Activated CD4-positive, alpha-beta T cell treated with anti-CD3 and anti-CD28 coated beads for 4 hours (primary cell): ENCODE data around the gene LIG1.

Experiments used
- DNase-seq, 2 donors: peaks; one replicate each; pipeline ENCODE4 v3.0.0-alpha.2; 2020

Gene LIG1

DNA sequence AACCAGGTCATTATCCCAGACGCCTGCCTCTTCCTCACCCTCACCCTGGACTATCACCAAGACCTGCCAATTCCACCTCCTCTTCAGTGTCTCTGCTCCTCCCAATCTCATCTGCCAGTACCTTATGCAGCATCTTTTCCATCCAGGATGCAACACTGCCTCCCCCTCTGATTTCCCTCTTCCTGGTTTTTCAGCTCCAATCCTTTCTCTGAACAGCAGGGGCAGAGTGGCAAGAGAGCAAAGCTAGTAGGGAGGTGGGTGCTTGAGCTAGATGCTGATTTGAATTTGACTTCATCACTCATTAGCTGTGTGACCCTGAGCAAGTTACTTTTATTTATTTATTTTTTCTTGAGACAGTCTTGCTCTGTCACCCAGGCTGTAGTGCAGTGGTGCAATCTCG, 100.7 kb downstream of the LIG1 start:
- DNase-seq: no peak
